PFSK-1 (cell line): ENCODE results near the gene FAM222A.

Experiments used
- POLR2AphosphoS5 ChIP-seq: IDR thresholded peaks from 2 replicates; pipeline ENCODE4 v1.6.1; 2012; ENCODE audit warnings: low read depth, mild to moderate bottlenecking, control low read depth, low read length, moderate library complexity
- SIN3A ChIP-seq: IDR thresholded peaks from 2 replicates; pipeline ENCODE4 v1.6.1; 2012; ENCODE audit warnings: mild to moderate bottlenecking, low read length, moderate library complexity, borderline replicate concordance; ENCODE audit not compliant: insufficient read depth
- TAF1 ChIP-seq: IDR thresholded peaks from 2 replicates; pipeline ENCODE4 v1.6.1; 2012; ENCODE audit warnings: low read length, control low read depth, borderline replicate concordance; ENCODE audit not compliant: insufficient read depth
- TF ChIP-seq, protein P1 (sequence below), 2 experiments: IDR thresholded peaks; 2 replicates each; pipeline versions ENCODE4 v1.6.1 to v1.8.0; 2011 to 2012; ENCODE audit warnings: low read depth in 2 of 2, low read length in 2 of 2, control low read depth in 1 of 2, inconsistent platforms in 1 of 2, mild to moderate bottlenecking in 1 of 2, moderate library complexity in 1 of 2; ENCODE audit not compliant: insufficient read depth in 1 of 2

DNA sequence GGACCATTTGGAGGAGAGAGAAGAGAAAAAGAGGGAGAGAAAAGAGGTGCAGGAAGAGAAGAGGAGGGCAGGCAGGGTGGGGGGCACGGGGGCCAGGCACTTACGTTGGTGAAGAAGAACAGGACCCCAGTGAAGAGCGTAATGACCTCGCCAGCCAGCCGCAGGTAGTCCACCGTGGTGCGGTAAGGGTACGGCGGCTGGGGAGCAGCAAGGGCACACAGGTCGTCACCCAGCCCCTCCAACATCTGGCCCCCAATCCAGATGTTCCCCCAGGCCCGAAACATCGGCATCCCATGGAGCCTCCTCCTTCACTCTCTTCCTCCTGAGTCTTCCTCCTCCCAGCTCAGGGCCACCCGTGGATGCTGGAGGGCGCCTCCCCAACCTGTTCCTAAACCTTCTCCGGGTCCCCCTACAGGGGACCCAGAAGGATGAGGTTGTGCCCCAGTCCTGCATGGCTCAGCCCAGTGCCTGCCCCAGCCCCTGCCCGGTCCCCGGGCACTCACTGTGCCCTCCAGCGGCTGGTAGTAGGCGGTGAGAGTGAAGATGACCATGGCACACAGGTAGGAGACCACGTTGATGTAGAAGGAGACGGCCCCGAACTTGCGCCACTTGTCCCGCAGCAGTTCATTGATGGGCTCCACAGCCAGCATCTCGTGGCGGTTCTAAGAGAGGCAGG is 80.3 kb downstream of the FAM222A start:
- TF ChIP-seq TAF1 (no peak), POLR2AphosphoS5 (no peak), SIN3A (no peak)
- TF ChIP-seq, protein P1, sequence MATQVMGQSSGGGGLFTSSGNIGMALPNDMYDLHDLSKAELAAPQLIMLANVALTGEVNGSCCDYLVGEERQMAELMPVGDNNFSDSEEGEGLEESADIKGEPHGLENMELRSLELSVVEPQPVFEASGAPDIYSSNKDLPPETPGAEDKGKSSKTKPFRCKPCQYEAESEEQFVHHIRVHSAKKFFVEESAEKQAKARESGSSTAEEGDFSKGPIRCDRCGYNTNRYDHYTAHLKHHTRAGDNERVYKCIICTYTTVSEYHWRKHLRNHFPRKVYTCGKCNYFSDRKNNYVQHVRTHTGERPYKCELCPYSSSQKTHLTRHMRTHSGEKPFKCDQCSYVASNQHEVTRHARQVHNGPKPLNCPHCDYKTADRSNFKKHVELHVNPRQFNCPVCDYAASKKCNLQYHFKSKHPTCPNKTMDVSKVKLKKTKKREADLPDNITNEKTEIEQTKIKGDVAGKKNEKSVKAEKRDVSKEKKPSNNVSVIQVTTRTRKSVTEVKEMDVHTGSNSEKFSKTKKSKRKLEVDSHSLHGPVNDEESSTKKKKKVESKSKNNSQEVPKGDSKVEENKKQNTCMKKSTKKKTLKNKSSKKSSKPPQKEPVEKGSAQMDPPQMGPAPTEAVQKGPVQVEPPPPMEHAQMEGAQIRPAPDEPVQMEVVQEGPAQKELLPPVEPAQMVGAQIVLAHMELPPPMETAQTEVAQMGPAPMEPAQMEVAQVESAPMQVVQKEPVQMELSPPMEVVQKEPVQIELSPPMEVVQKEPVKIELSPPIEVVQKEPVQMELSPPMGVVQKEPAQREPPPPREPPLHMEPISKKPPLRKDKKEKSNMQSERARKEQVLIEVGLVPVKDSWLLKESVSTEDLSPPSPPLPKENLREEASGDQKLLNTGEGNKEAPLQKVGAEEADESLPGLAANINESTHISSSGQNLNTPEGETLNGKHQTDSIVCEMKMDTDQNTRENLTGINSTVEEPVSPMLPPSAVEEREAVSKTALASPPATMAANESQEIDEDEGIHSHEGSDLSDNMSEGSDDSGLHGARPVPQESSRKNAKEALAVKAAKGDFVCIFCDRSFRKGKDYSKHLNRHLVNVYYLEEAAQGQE (IDR thresholded peaks at IDR 0.05; ENCODE audit: insufficient read depth in 1 of 2, low read depth in 2 of 2, low read length in 2 of 2), result no peak
